Stimulated activated CD8-positive, alpha-beta memory T cell treated with anti-CD3 and anti-CD28 coated beads, Interleukin-15, amount 100 ng/mL, for 1 hour (primary cell): ENCODE measurements around the gene PRRT1.
"Not testable (repeated sequence)": the region's sequence is repeated elsewhere in the genome, so short reads cannot be mapped to it uniquely, and the experiment has no call there.

Source experiments
- DNase-seq: peaks from one replicate; pipeline ENCODE4 v3.0.0-alpha.2; 2020; ENCODE audit warnings: low read depth

PRRT1 gene

GRCh38 chr6:32151863-32152768 lies at the start of gene PRRT1:
Gene PRRT1 (minus strand): TSS chr6:32151939. CDS start chr6:32151827, 112 bp downstream.
- no peak for DNase-seq

- no peak for DNase-seq
Observed at GRCh38 chr6:32200711-32201475, 49.2 kb upstream of the PRRT1 start.

GRCh38 chr6:32198866-32199265 lies 47.1 kb upstream of the PRRT1 start:
- no peak for DNase-seq

GRCh38 chr6:32198345-32198696 lies 46.6 kb upstream of the PRRT1 start:
- no peak for DNase-seq

- no peak for DNase-seq
Observed at GRCh38 chr6:32196682-32197616, 45.2 kb upstream of the PRRT1 start.

- DNase-seq: peak; percentile 27
Observed at GRCh38 chr6:32195902-32196681, 44.4 kb upstream of the PRRT1 start.

GRCh38 chr6:32195652-32195901 lies 43.8 kb upstream of the PRRT1 start:
- peak; percentile 99 for DNase-seq

- DNase-seq: no peak
Observed at GRCh38 chr6:32194825-32195651, 43.3 kb upstream of the PRRT1 start.

GRCh38 chr6:32194388-32194787 lies 42.6 kb upstream of the PRRT1 start:
- no peak for DNase-seq

GRCh38 chr6:32193096-32193495 lies 41.4 kb upstream of the PRRT1 start:
- not testable (repeated sequence) for DNase-seq

- peak; percentile 21 for DNase-seq
Observed at GRCh38 chr6:32192608-32193039, 40.9 kb upstream of the PRRT1 start, which contains the start of gene GPSM3. Gene GPSM3 (minus strand): TSS chr6:32192643. CDS start chr6:32192513, 130 bp downstream.

- DNase-seq: no peak
Observed at GRCh38 chr6:32191696-32192607, 40.2 kb upstream of the PRRT1 start.

- no peak for DNase-seq
Observed at GRCh38 chr6:32190911-32191677, 39.4 kb upstream of the PRRT1 start.

- DNase-seq: peak; percentile 73
Observed at GRCh38 chr6:32190054-32190851, 38.5 kb upstream of the PRRT1 start, which contains the start of gene PBX2. Gene PBX2 (minus strand): TSS chr6:32190202. CDS start chr6:32189915, 287 bp downstream.

GRCh38 chr6:32189742-32190053 lies 38.0 kb upstream of the PRRT1 start:
- DNase-seq: no peak

- DNase-seq: no peak
Observed at GRCh38 chr6:32189069-32189741, 37.5 kb upstream of the PRRT1 start.

- DNase-seq: no peak
Observed at GRCh38 chr6:32188381-32189068, 36.8 kb upstream of the PRRT1 start.
